ENCODE results near the gene GPATCH8.

The GPATCH8 gene

GRCh38 chr17:44354582-44355561 lies 148.3 kb downstream of the GPATCH8 start:
- DNase-seq (ENCODE audit: low read depth in 2 of 2): no peak

- no peak for DNase-seq (ENCODE audit: low read depth in 2 of 2)
Measured at GRCh38 chr17:44353672-44354331, 149.4 kb downstream of the GPATCH8 start.

GRCh38 chr17:44352828-44353671 lies 150.2 kb downstream of the GPATCH8 start:
- DNase-seq (ENCODE audit: low read depth in 2 of 2): no peak

- DNase-seq (ENCODE audit: low read depth in 2 of 2): no peak
Measured at GRCh38 chr17:44351961-44352827, 151.0 kb downstream of the GPATCH8 start.

GRCh38 chr17:44351464-44351863 lies 151.7 kb downstream of the GPATCH8 start:
- no peak for DNase-seq (ENCODE audit: low read depth in 2 of 2)

- no peak for DNase-seq (ENCODE audit: low read depth in 2 of 2)
Measured at GRCh38 chr17:44350733-44351226, 152.4 kb downstream of the GPATCH8 start.

- DNase-seq (ENCODE audit: low read depth in 2 of 2): no peak
Measured at GRCh38 chr17:44349553-44350070, 153.6 kb downstream of the GPATCH8 start.

GRCh38 chr17:44348988-44349364 lies 154.2 kb downstream of the GPATCH8 start:
- DNase-seq (ENCODE audit: low read depth in 2 of 2): no peak

- no peak for DNase-seq (ENCODE audit: low read depth in 2 of 2)
Measured at GRCh38 chr17:44348234-44348987, 154.8 kb downstream of the GPATCH8 start.
